Keratinocyte (primary cell): ENCODE data around the gene RERE. TPM values are rescaled to one million over a fixed set of nuclear protein-coding genes. Genes with fewer than 3 reads are reported as not detected.

Experiments used
- DNase-seq: peaks from one replicate; pipeline ENCODE4 v3.0.0-alpha.2; 2011; ENCODE audit warnings: low read depth, missing footprints, low spot score
- FAIRE-seq: peaks from 2 replicates; lab custom pipeline; 2011; peaks lifted over from hg19 to GRCh38; lab: Jason Lieb, UNC
- H2AFZ ChIP-seq: 2 replicates; pipeline ENCODE4 v1.6.0; 2012; ENCODE audit warnings: low read length, control low read depth, inconsistent platforms; ENCODE audit not compliant: control insufficient read depth
- H3K27ac ChIP-seq: 2 replicates; pipeline ENCODE4 v1.5.1; 2011; ENCODE audit warnings: low read length; ENCODE audit not compliant: control insufficient read depth, insufficient read depth
- H3K27me3 ChIP-seq: 3 replicates; pipeline ENCODE4 v1.6.0; 2011; ENCODE audit warnings: low read length; ENCODE audit not compliant: control insufficient read depth, insufficient read depth; ENCODE audit errors: extremely low read depth
- H3K36me3 ChIP-seq, 2 experiments: 2 replicates in 1 of 2; 3 replicates in 1 of 2; pipeline ENCODE4 v1.5.1; 2011; ENCODE audit warnings: low read length in 2 of 2, mild to moderate bottlenecking in 1 of 2; ENCODE audit not compliant: control insufficient read depth in 2 of 2, insufficient read depth in 2 of 2; ENCODE audit errors: extremely low read depth in 1 of 2
- H3K4me1 ChIP-seq: 3 replicates; pipeline ENCODE4 v1.5.1; 2011; ENCODE audit warnings: low read length; ENCODE audit not compliant: control insufficient read depth, insufficient read depth; ENCODE audit errors: extremely low read depth
- H3K4me2 ChIP-seq: 3 replicates; pipeline ENCODE4 v1.6.0; 2011; ENCODE audit warnings: low read depth, low read length; ENCODE audit not compliant: control insufficient read depth, insufficient read depth; ENCODE audit errors: extremely low read depth
- H3K4me3 ChIP-seq, 3 experiments: fragments of 200-600 bp in 1 of 3; sonication (generic) in 1 of 3; 2 replicates in 2 of 3; 3 replicates in 1 of 3; pipeline ENCODE4 v1.5.1; 2011 to 2016; ENCODE audit warnings: low read length in 3 of 3, mild to moderate bottlenecking in 3 of 3, control low read depth in 2 of 3, inconsistent platforms in 1 of 3, low read depth in 1 of 3, mixed read lengths in 1 of 3, mixed run types in 1 of 3, moderate library complexity in 1 of 3; ENCODE audit not compliant: control insufficient read depth in 2 of 3, insufficient read depth in 2 of 3; ENCODE audit errors: extremely low read depth in 1 of 3
- H3K79me2 ChIP-seq: 2 replicates; pipeline ENCODE4 v1.6.0; 2012; ENCODE audit warnings: low read length; ENCODE audit not compliant: control insufficient read depth, insufficient read depth
- H3K9ac ChIP-seq: 3 replicates; pipeline ENCODE4 v1.6.0; 2011; ENCODE audit warnings: low read length; ENCODE audit not compliant: control insufficient read depth, insufficient read depth; ENCODE audit errors: extremely low read depth
- H3K9me1 ChIP-seq: 3 replicates; pipeline ENCODE4 v1.6.0; 2011; ENCODE audit warnings: low read length; ENCODE audit not compliant: control insufficient read depth, insufficient read depth; ENCODE audit errors: extremely low read depth
- H3K9me3 ChIP-seq: 2 replicates; pipeline ENCODE4 v1.5.1; 2012; ENCODE audit warnings: low read depth, low read length; ENCODE audit not compliant: control insufficient read depth
- H4K20me1 ChIP-seq: 3 replicates; pipeline ENCODE4 v1.6.0; 2011; ENCODE audit warnings: low read length; ENCODE audit not compliant: control insufficient read depth, insufficient read depth; ENCODE audit errors: extremely low read depth
- EZH2 ChIP-seq: IDR thresholded peaks from one replicate; pipeline ENCODE4 v1.6.1; 2012; ENCODE audit warnings: inconsistent platforms, mild to moderate bottlenecking, low read length, moderate library complexity
- dilution Hi-C: fragments of 300-500 bp; cut with MboI; formaldehyde crosslinking; loops from one replicate; pipeline ENCODE4 v1.7.0; 2020; ENCODE audit warnings: low sequenced_read_pairs; ENCODE audit not compliant: extremely low pct_ligation_motif_present
- polyA plus RNA-seq, 5 experiments: library from polyadenylated mRNA; depleted of rRNA in 3 of 5; stranded (reverse) in 3 of 5; stranded (forward) in 1 of 5; unstranded in 1 of 5; fragments of >200 nt; gene quantifications; 1 replicate in 1 of 5; 2 replicates in 3 of 5; 3 replicates in 1 of 5; pipeline versions ENCODE4 v1.2.1 to v1.2.3, GENCODE V29; 2011 to 2012; ENCODE audit warnings: missing spikeins in 2 of 5, low read depth in 1 of 5, low replicate concordance in 1 of 5
- TF ChIP-seq, protein P1 (sequence below), 3 experiments: IDR thresholded peaks in 1 of 3; conservative IDR thresholded peaks in 1 of 3; optimal IDR thresholded peaks in 1 of 3; 2 replicates in 2 of 3; 3 replicates in 1 of 3; pipeline versions ENCODE3 to v1.5.1; 2011; ENCODE audit warnings: low read length in 3 of 3, mild to moderate bottlenecking in 3 of 3, moderate library complexity in 2 of 3, control low read depth in 1 of 3, inconsistent platforms in 1 of 3; ENCODE audit not compliant: insufficient read depth in 2 of 3; ENCODE audit errors: extremely low read depth in 1 of 3

Gene RERE
- polyA plus RNA-seq, 1 donor (not counting 4 experiments of a cell fraction or from before 2014, with no cell fraction given): 3.8 TPM

GRCh38 chr1:8851060-8851459 lies 33.6 kb upstream of the RERE start:
- no peaks in the 10 kb centered on the region for H3K27me3 ChIP-seq
- dilution Hi-C loops: no loop called here
- no peaks in the 10 kb centered on the region for H3K4me1 ChIP-seq
- no peaks in the 10 kb centered on the region for H3K79me2 ChIP-seq
- H2AFZ ChIP-seq: no peak overlapping the region
- H4K20me1 ChIP-seq: no peaks in the 10 kb centered on the region
- H3K27ac ChIP-seq: no peak overlapping the region
- H3K4me2 ChIP-seq: no peak overlapping the region
- FAIRE-seq (no peak), DNase-seq (no peak)
- H3K36me3 ChIP-seq: no peaks in the 10 kb centered on the region
- H3K4me3 ChIP-seq: no peak overlapping the region
- no peak overlapping the region for H3K9ac ChIP-seq
- no peaks in the 10 kb centered on the region for H3K9me3 ChIP-seq
- TF ChIP-seq, protein P1, sequence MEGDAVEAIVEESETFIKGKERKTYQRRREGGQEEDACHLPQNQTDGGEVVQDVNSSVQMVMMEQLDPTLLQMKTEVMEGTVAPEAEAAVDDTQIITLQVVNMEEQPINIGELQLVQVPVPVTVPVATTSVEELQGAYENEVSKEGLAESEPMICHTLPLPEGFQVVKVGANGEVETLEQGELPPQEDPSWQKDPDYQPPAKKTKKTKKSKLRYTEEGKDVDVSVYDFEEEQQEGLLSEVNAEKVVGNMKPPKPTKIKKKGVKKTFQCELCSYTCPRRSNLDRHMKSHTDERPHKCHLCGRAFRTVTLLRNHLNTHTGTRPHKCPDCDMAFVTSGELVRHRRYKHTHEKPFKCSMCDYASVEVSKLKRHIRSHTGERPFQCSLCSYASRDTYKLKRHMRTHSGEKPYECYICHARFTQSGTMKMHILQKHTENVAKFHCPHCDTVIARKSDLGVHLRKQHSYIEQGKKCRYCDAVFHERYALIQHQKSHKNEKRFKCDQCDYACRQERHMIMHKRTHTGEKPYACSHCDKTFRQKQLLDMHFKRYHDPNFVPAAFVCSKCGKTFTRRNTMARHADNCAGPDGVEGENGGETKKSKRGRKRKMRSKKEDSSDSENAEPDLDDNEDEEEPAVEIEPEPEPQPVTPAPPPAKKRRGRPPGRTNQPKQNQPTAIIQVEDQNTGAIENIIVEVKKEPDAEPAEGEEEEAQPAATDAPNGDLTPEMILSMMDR (optimal IDR thresholded peaks at IDR 0.05 in 1 of 3, IDR thresholded peaks at IDR 0.05 in 1 of 3, conservative IDR thresholded peaks at IDR 0.05 in 1 of 3; ENCODE audit: extremely low read depth in 1 of 3, insufficient read depth in 2 of 3, low read length in 3 of 3): no peak
- no peak for TF ChIP-seq EZH2
- no peaks in the 10 kb centered on the region for H3K9me1 ChIP-seq

GRCh38 chr1:8848663-8849386 lies 31.4 kb upstream of the RERE start:
- no peak for FAIRE-seq

More at GRCh38 chr1:8848663-8849386, 31.4 kb upstream of the RERE start:
- no peak for DNase-seq
- Histone ChIP-seq H3K4me3 (no peak overlapping the region), H3K9ac (no peak overlapping the region), H3K4me2 (no peak overlapping the region), H3K9me1 (no peaks in the 10 kb centered on the region), H3K27me3 (peaks cover 8% of the 10 kb centered on the region), H3K36me3 (no peaks in the 10 kb centered on the region), H3K79me2 (no peaks in the 10 kb centered on the region), H2AFZ (no peak overlapping the region), H4K20me1 (no peaks in the 10 kb centered on the region), H3K27ac (no peak overlapping the region), H3K9me3 (no peaks in the 10 kb centered on the region), H3K4me1 (no peaks in the 10 kb centered on the region)
- dilution Hi-C loops: no loop called here
- TF ChIP-seq, protein P1 (optimal IDR thresholded peaks at IDR 0.05 in 1 of 3, IDR thresholded peaks at IDR 0.05 in 1 of 3, conservative IDR thresholded peaks at IDR 0.05 in 1 of 3; ENCODE audit: extremely low read depth in 1 of 3, insufficient read depth in 2 of 3, low read length in 3 of 3): peak; percentile 73 to 98 (median 85)
- no peak for TF ChIP-seq EZH2
